ENCODE data around the gene UACA. TPM values are rescaled to one million over a fixed set of nuclear protein-coding genes. Genes with fewer than 3 reads are reported as not detected.
A peak's percentile ranks its signal among the peaks of the same experiment; 100 is the strongest.
"Not testable (repeated sequence)": the region's sequence is repeated elsewhere in the genome, so short reads cannot be mapped to it uniquely, and the experiment has no call there.

Gene UACA
- total RNA-seq, 1 donor = 3.0 TPM

DNA sequence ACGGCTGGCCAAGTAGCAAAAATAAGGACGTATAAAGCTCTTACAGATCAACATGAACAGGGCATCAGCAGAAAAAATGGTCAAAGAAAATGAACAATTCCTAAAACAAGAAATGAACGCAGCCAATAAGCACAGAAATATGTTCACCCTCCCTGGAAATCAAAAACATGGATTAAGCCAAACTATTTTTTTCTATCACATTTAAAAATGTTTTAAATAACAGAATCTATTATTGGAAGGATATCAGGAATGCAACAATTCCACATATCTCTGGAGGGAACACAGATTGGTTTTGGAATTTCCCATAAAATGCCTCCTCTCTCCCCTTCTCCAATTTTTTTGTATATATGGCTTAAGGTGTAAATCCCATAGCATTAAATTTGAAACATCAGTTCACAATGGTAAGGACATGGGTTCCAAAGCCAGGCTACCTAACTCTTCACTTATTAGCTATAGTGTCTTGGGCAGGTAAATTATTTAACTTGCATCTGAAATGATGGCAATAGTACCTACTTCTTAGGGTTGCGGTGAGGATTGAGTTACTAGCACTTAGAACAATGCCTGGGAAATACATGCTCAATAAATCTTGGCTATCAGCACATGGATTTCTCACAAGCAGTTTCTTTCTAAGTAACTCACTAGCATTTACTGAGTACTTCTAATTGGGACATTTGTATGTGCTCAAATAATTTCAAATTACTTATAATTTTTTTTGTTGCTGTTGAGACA, 10.1 kb downstream of the UACA start:
- no peak for DNase-seq (ENCODE audit: low read depth in 2 of 3, low spot score in 2 of 3)

- DNase-seq (ENCODE audit: low read depth in 2 of 3, low spot score in 2 of 3) = peak in 1 of 3 donors; percentile 4
Measured at GRCh38 chr15:70752193-70752635, 11.1 kb downstream of the UACA start.

- no peak for DNase-seq (ENCODE audit: low read depth in 2 of 3, low spot score in 2 of 3)
Measured at GRCh38 chr15:70750203-70750869, 13.0 kb downstream of the UACA start.

- peak in 2 of 3 donors; percentile 33 to 76 for DNase-seq (ENCODE audit: low read depth in 2 of 3, low spot score in 2 of 3)
Measured at GRCh38 chr15:70748281-70748747, 15.0 kb downstream of the UACA start.

- not testable (repeated sequence) for DNase-seq (ENCODE audit: low read depth in 2 of 3, low spot score in 2 of 3)
Measured at GRCh38 chr15:70746598-70746997, 16.8 kb downstream of the UACA start.

DNA sequence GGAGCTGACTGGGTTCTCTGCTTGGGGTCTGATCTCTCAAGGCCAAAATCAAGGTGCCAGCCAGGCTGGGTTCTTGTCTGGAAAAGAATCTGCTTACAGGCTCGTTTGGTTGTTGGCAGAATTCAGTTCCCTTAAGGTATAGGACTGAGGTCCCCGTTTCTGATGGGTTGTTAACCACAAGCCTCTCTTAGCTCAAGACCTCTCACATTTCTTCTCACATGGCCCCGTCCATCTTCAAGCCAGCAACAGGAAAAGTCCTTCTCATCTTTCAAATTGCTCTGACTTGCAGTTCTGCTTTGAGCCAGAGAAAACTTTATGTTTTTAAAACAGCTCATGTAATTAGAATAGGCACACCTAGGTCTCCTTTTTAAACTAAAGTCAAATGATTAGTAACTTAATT, 20.4 kb downstream of the UACA start:
- peak in 1 of 3 donors; percentile 5 for DNase-seq (ENCODE audit: low read depth in 2 of 3, low spot score in 2 of 3)

DNA sequence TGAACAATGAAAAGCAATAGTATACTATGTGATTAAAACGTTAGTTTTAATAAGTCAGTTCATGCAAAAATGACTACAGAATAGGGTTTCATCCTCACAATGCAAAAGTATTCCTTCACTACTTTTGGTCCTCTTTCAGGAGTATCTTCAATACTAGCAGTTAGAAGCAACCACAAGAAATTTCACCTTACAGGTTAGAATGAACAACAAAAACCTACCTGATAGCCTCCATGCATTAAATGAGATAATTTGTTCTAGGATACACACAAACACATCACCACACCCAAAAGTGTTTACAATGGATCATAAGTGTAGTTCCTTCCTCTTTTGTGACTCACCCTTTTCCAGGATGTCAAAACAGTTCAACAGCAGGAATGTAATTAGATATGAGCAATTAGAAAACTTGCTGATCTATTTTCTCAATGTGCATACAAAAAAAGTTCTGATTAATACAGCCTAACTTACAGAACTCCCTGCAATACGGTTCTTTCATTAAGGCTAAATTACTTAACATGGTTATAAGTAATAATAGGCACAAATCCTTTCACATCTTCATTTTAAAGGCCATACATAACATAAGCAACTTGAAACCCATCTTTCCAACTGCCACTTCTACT, 21.6 kb downstream of the UACA start:
- DNase-seq (ENCODE audit: low read depth in 2 of 3, low spot score in 2 of 3) = no peak

DNA sequence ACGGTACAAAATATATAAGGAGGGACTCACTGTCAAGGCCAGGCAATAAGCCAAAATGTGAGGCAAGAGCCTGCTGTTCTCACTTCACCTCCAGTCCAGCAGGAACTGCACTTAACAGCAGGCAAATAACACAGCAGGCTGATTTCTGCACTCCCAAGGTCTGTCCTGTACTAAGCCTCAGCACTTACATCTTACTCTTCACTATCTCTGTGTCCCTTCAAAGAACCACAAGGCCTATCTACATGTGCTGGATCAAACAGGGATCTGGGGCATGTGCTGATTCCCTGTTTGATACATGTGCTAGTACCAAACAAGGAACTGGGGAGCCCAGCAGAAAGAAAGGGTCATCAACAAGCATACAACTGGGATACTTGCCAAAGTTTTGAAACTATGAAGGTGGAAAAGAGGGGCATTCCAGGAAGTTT, 22.2 kb downstream of the UACA start:
- DNase-seq (ENCODE audit: low read depth in 2 of 3, low spot score in 2 of 3) = peak in 1 of 3 donors; percentile 8

DNA sequence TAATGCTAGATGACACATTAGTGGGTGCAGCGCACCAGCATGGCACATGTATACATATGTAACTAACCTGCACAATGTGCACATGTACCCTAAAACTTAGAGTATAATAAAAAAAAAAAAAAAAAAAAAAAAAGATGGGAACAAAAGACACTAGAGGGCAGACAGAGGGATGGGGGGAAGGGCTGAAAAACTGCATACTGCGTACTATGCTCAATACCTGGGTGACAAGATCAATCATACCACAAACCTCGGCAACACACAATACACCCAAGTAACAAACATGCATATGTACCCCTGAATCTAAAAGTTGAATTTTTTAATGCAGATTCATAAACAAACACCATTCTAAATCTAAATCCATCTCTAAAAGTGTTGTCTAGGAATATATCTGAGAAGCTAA, 28.3 kb downstream of the UACA start:
- not testable (repeated sequence) for DNase-seq (ENCODE audit: low read depth in 2 of 3, low spot score in 2 of 3)

DNA sequence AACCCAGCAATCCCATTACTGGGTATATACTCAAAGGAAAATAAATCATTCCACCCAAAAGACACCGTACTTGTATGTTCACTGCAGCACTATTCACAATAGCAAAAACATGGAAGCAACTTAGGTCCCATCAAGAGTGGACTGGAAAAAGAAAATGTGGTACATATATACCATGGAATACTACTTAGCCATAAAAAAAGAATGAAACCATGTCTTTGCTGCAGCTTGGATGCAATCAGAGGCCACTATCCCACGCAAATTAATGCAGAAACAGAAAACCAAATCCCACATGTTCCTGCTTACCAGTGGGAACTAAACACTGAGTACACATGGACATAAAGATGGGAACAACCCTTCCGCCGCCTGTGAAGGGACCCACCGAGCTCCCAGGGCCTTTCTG, 34.2 kb downstream of the UACA start:
- DNase-seq (ENCODE audit: low read depth in 2 of 3, low spot score in 2 of 3) = no peak

DNA sequence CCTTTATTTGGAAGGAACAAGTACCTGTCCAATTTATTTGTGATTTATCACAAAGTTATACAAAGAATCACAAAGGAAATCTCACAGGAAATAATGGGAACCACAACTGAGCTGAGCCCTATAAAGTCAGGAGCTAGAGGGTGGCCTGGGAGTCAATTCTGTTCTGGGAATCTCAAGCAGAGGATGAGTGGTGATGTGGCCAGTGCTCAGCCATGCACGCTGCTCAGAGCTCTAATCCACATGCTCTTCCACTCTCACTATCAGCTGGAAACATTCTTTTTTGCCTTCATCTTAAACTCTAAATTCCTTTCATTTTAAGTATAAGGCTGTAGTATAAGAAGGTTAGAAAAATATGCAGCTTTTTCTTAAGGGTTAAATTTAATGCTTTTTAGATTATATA, 36.6 kb downstream of the UACA start:
- no peak for DNase-seq (ENCODE audit: low read depth in 2 of 3, low spot score in 2 of 3)

DNA sequence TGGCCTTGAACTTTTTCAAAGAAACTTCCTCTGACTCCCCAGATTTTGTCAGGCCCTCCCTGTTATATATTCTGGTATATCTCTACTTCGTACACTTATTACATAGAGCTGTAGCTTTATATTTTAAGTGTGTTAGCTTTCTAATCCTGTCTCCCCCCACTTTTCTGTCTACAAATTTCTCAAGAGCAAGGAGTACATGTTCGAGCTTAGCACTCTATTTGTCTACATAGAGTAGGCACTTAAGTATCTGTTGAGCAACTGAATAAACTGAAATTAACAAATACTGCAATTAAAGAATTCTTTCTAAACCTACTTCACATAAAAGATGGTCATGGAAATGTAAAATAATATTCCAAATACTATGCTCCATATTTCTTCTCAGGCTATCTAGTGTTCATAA, 39.4 kb downstream of the UACA start:
- no peak for DNase-seq (ENCODE audit: low read depth in 2 of 3, low spot score in 2 of 3)

- no peak for DNase-seq (ENCODE audit: low read depth in 2 of 3, low spot score in 2 of 3)
Measured at GRCh38 chr15:70723122-70723422, 40.3 kb downstream of the UACA start.

DNA sequence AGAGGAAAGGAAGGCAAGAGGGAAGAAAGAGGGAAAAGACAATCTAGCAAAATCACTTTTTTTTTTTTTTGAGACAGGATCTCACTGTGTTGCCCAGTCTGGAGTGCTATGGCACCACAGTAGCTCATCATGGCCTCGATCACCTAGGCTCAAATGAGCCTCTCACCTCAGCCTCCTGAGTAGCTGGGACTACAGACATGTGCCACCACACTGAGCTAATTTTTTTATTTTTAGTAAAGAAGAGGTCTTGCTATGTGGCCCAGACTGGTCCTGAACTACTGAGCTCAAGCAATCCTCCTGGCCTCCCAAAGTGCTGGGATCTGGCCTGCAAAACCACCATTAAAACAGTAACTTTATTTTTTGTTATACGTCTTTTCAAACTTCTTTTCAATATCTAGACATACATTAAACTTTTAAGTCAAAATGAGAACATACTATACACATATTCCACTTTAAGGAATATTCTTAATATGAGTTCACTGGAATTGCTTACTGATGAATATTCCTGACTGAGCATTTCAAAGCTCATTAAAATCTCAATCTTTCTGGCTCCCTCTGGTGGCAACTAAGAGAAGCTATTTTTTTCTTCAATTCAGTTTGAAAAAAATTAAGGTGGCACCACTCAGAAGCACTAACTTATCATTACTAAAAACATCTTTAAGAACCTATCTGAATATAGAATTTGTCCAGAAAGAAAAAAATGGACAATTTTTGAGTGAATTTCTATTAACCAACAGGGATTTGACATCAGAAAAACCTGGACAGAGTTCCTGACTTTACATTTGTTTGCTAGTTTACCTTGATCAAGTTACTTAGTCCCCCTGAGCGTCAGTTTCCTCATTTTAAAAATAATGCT, 40.9 kb downstream of the UACA start:
- peak; percentile 6 to 57 (median 31) for DNase-seq (ENCODE audit: low read depth in 2 of 3, low spot score in 2 of 3)

DNA sequence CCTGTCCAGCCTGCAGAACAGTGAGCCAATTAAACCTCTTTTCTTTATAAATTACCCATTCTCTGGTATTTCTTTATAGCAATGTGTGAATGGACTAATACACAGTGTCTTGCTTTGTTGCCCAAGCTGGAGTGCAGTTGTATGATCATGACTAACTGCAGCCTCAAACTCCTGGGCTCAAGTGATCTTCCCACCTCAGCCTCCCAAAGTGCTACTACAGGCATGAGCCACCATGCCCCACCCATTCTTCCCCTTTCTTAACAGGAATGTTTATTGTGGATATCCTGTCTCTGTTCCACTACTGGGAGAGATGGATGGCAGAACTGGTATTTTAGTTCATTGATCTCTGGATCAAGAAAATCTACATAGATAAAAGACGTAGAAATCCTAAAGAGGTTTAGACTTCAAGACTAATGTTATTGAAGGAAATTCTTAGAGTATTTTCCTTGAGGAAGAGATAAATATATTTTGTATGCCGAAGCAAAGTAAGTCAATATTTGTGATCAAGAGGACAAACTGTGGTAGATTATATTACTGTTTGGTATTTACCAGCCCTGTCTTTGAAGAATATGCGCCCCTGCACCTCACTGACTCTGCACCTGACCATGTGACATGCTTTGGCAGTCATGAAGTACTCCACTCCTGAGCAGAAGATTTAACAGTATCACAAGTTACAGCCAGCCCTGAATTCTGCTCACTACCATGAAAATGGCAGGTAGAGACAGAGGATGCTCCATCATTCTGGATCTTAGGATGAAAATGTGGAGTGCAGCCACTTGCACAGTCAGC, 42.9 kb downstream of the UACA start:
- DNase-seq (ENCODE audit: low read depth in 2 of 3, low spot score in 2 of 3) = no peak

DNA sequence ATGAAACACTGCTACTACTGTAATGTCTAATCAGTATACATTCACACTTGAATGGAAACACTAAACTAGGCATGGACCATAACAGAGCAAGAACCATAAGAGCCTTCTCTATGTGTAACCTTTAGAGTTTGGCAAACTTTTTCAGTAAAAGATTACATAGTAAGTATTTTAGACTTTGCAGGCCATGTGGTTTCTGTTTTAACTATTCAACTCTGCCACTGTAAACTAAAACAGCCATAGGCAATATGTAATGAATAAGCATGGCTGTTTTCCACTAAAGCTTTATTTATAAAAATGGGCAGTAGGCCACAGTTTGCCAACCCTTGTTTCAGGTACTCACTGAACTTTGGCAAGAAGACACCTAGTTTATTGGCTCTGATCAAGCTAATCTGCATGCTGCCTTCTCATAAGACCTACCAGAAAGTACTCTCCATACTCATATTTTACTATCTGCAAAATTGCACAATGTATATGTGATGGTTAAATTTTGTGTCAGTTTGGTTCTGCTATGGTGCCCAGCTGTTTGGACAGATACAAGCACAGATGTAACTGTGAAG, 46.0 kb downstream of the UACA start:
- DNase-seq (ENCODE audit: low read depth in 2 of 3, low spot score in 2 of 3) = no peak

DNA sequence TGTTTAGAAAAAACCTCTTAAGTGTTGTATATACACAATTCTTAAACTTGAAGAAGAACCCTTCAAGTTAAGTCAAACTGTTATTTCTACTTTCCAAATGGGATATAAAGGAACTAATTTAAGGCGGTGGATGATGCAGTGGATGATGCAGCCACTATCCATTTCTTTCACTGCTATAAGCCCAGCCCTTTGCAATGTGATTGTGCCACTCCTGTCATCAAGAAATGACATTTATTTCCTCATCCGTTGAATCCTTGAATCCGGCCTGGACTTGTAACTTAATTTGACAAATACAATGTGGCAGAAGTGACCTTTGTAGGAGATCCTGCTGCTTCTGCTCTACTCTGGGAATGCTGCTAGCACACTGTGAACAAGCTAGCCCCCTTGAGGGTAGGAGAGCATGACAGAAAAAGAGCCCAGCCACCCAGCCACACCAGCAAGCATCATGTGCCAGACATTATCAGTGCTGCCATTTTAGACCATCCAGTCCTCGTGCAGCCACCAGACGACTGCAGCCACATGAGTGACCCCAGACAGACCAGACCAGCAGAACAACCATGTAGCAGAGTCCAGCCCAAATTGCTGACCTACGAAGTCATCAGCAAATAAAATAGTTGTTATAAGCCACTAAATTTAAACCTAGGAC, 47.4 kb downstream of the UACA start:
- DNase-seq (ENCODE audit: low read depth in 2 of 3, low spot score in 2 of 3) = no peak

- DNase-seq (ENCODE audit: low read depth in 2 of 3, low spot score in 2 of 3) = no peak
Measured at GRCh38 chr15:70714565-70714964, 48.8 kb downstream of the UACA start.

- DNase-seq (ENCODE audit: low read depth in 2 of 3, low spot score in 2 of 3) = no peak
Measured at GRCh38 chr15:70714015-70714414, 49.3 kb downstream of the UACA start.

All from hematopoietic multipotent progenitor cell (in vitro differentiated cells).